GM12865 (cell line): ENCODE measurements around the gene TPSD1.

ENCODE experiments used
- DNase-seq: peaks from one replicate; pipeline ENCODE4 v3.0.0; 2010; ENCODE audit warnings: low read depth
- H3K4me3 ChIP-seq: 2 replicates; pipeline ENCODE4 v1.5.1; 2011; ENCODE audit warnings: mild to moderate bottlenecking, low read depth, low read length, control low read depth
- TF ChIP-seq, protein P1 (sequence below): IDR thresholded peaks from 2 replicates; pipeline ENCODE4 v1.5.1; 2011; ENCODE audit warnings: low read length, control low read depth, low read depth, inconsistent platforms; ENCODE audit not compliant: insufficient read depth; ENCODE audit errors: missing control alignments

Gene TPSD1

GRCh38 chr16:1300664-1301476, 45.0 kb downstream of the TPSD1 start:
- no peak overlapping the region; the same call in 1 of the 2 replicates for H3K4me3 ChIP-seq
- peak; percentile 71 for DNase-seq
- TF ChIP-seq, protein P1, sequence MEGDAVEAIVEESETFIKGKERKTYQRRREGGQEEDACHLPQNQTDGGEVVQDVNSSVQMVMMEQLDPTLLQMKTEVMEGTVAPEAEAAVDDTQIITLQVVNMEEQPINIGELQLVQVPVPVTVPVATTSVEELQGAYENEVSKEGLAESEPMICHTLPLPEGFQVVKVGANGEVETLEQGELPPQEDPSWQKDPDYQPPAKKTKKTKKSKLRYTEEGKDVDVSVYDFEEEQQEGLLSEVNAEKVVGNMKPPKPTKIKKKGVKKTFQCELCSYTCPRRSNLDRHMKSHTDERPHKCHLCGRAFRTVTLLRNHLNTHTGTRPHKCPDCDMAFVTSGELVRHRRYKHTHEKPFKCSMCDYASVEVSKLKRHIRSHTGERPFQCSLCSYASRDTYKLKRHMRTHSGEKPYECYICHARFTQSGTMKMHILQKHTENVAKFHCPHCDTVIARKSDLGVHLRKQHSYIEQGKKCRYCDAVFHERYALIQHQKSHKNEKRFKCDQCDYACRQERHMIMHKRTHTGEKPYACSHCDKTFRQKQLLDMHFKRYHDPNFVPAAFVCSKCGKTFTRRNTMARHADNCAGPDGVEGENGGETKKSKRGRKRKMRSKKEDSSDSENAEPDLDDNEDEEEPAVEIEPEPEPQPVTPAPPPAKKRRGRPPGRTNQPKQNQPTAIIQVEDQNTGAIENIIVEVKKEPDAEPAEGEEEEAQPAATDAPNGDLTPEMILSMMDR: peak; percentile 97

GRCh38 chr16:1301562-1301961, 45.7 kb downstream of the TPSD1 start:
- no peak overlapping the region for H3K4me3 ChIP-seq
- DNase-seq: no peak
- TF ChIP-seq, protein P1: no peak

DNA sequence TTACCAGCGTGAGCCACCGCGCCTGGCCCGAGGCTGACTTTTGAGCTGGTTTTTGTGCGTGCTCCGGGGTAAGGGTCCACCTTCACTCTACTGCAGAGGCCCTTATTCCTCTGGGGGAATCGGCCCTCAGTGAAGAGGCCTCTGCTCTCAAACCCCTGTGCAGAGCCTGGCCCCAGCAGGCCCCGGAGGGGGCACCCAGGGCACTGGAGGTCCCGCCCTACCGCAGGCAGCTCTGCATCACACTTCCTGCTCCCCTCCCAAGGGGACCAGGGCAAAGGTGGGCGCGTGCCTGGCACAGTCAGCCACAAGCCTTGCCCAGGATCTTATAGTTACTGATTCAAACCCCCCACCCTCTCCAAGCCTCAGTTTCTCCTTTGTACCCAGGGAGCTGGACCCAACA, 50.0 kb downstream of the TPSD1 start:
- no peak overlapping the region for H3K4me3 ChIP-seq
- no peak for DNase-seq
- TF ChIP-seq, protein P1: no peak

DNA sequence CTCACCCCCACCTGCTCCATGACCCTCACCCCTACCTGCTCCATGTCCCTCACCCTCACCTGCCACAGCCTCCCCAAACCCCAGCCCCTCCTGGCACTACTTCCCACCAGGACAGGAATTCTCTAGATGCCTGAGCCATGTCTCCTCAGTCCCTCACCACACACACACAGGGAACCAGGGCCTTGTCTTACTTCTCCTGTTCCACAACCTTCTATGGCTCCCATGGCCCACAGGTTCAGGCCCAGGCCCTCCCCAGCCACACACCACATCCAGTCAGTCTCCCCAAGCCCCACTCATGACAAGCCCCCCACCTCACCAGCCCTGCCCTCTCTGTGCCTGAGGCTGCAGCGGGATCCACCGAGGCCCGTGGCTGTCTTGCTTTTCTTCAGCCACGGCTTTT, 50.5 kb downstream of the TPSD1 start:
- H3K4me3 ChIP-seq: no peak overlapping the region
- TF ChIP-seq, protein P1: no peak
- DNase-seq: no peak

DNA sequence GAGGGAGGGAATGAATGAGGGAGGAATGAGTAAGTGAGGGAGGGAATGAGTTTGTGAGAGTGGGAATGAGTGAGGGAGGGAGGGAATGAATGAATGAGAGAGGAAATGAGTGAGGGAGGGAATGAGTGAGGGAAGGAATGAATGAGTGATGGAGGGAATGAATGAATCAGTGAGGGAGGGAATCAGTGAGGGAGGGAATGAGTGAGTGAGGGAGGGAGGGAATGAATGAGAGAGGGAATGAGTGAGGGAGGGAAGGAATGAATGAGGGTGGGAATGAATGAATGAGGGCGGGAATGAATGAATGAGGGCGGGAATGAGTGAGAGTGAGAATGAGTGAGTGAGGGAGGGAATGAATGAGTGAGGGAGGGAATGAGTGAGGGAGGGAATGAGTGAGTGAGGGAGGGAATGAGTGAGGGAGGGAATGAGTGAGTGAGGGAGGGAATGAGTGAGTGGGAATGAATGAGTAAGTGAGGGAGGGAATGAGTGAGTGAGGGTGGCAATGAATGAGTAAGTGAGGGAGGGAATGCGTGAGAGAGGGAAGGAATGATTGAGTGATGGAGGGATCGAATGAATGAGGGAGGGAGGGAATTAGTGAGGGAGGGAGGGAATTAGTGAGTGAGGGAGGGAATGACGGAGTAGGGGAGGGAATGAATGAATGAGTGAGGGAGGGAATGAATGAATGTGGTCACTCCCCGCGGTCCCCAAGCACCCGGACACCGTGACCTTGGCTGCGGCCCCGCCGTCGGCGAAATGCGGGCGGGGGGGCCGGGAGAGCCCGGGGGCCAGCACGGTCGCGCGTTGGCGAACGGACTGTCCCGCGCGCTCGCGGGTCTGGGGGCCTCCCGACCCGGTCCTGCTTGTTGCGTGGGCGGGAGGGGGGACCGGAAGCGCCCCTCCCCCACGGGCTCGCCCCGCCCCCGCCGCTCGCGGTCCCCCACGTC, 52.4 kb downstream of the TPSD1 start:
- H3K4me3 ChIP-seq: peak overlapping the region; percentile 61
- DNase-seq: no peak
- TF ChIP-seq, protein P1: no peak
